Activated T-cell treated with anti-CD3 and anti-CD28 coated beads, Interleukin-2, amount 50 U/mL, for 24 hours (primary cell): Measurements from ENCODE around the gene CUEDC1.

Experiments used
- DNase-seq: peaks from one replicate; pipeline ENCODE4 v3.0.0-alpha.2; 2020
- H3K27ac Mint-ChIP-seq: 2 replicates; pipeline ENCODE4 v1.8.0; 2020; ENCODE audit warnings: mild to moderate bottlenecking, mixed read lengths
- H3K27me3 Mint-ChIP-seq: 2 replicates; pipeline ENCODE4 v1.8.0; 2020; ENCODE audit warnings: mixed read lengths
- H3K36me3 Mint-ChIP-seq: 2 replicates; pipeline ENCODE4 v1.8.0; 2020; ENCODE audit warnings: low read depth, mixed read lengths
- H3K4me1 Mint-ChIP-seq: 2 replicates; pipeline ENCODE4 v1.8.0; 2020; ENCODE audit warnings: low read depth, mixed read lengths
- H3K4me3 Mint-ChIP-seq: 2 replicates; pipeline ENCODE4 v1.8.0; 2020; ENCODE audit warnings: mild to moderate bottlenecking, moderate library complexity, mixed read lengths
- H3K9me3 Mint-ChIP-seq: 2 replicates; pipeline ENCODE4 v1.8.0; 2020; ENCODE audit warnings: mixed read lengths

The CUEDC1 gene

DNA sequence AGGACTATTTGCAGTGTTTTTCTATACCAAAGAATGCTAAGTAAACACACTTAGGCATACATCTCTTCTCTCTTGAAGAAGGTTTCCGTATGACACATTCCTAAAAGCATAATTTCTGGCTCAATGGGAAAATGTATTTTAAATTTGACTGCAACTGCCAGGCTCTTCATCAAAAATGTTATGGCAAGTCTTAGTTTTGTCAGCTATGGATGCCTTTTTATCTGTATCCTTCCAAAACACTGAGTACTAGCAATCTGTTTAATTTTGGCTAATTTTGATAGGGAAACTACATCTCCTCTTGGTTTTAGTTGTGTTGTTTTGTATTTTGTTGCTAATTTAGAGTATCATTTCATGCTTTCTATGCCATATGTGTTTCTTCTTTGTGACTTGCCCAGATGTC is 140.8 kb downstream of the CUEDC1 start:
- Mint-ChIP-seq H3K27ac (no peak overlapping the region), H3K36me3 (no peaks in the 10 kb centered on the region), H3K27me3 (peaks cover 54% of the 10 kb centered on the region), H3K9me3 (no peaks in the 10 kb centered on the region), H3K4me3 (no peak overlapping the region), H3K4me1 (peaks cover 8% of the 10 kb centered on the region)
- no peak for DNase-seq

DNA sequence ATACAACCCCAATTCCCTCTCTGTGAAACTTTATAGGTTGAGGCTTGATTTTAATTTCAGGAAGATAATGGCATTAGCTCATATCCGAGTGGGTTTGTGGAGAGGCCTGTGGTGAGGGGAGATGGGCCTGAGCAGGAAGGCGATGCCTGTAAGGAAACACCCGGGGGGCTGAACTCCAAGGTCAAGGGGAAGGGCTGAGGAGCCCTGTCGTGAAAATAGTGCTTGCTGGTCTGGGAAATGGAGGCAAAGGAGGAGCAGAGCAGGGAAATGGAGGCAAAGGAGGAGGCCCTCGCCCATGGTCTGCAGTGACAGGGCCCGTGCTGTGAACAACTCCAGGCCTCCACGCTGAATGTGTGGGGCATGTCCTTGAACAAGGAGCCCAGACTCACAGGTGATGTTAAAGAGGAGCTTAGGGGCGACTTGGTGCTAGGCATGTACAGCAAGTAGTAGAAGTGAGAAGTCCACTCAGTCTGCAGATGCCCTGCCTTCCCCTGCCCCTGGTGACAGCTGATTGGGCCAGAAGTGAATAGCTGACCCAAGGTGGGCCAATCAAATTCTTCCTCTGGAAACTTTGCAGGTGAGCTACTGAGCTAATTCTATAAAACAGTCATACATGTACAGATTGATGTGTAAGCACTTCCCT is 143.5 kb downstream of the CUEDC1 start:
- DNase-seq = no peak
- Mint-ChIP-seq H3K4me1 (peaks cover 8% of the 10 kb centered on the region), H3K4me3 (no peak overlapping the region), H3K27ac (no peak overlapping the region), H3K9me3 (no peaks in the 10 kb centered on the region), H3K27me3 (peaks cover 58% of the 10 kb centered on the region), H3K36me3 (no peaks in the 10 kb centered on the region)
